ENCODE measurements around the gene OPCML.

DNA sequence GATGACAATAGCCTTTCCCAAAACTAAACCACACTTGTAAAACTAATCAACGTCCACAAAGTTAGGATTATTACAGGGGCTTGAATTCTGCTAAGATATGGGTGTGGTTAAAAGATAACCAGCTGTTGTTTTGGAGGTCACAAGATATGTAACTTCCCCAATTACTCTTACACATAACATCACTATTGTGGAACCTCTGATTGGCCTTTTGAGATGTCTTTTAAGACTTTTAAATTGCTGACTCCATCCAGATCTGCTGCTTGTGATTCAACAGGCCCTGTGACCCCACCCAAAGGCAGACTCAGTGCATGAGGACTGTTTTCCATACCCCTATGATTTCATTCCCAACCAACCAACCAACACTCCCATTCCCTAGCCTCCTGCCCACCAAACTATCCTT lies 893.9 kb downstream of the OPCML start:
- TF ChIP-seq, protein P1, sequence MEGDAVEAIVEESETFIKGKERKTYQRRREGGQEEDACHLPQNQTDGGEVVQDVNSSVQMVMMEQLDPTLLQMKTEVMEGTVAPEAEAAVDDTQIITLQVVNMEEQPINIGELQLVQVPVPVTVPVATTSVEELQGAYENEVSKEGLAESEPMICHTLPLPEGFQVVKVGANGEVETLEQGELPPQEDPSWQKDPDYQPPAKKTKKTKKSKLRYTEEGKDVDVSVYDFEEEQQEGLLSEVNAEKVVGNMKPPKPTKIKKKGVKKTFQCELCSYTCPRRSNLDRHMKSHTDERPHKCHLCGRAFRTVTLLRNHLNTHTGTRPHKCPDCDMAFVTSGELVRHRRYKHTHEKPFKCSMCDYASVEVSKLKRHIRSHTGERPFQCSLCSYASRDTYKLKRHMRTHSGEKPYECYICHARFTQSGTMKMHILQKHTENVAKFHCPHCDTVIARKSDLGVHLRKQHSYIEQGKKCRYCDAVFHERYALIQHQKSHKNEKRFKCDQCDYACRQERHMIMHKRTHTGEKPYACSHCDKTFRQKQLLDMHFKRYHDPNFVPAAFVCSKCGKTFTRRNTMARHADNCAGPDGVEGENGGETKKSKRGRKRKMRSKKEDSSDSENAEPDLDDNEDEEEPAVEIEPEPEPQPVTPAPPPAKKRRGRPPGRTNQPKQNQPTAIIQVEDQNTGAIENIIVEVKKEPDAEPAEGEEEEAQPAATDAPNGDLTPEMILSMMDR (IDR thresholded peaks at IDR 0.05; ENCODE audit: low read length): no peak
- no peak for TF ChIP-seq EZH2 (IDR thresholded peaks at IDR 0.05; ENCODE audit: borderline replicate concordance, low read length)

Data from OCI-LY1 (cell line).